CD8-positive, alpha-beta memory T cell (primary cell): ENCODE measurements around the gene ATXN10. TPM values are rescaled to one million over a fixed set of nuclear protein-coding genes. Genes with fewer than 3 reads are reported as not detected.
A peak's percentile ranks its signal among the peaks of the same experiment; 100 is the strongest.
"Not testable (repeated sequence)": the region's sequence is repeated elsewhere in the genome, so short reads cannot be mapped to it uniquely, and the experiment has no call there.

ENCODE experiments used
- CTCF ChIA-PET: fragments of 350-600 bp; sonication (Branson Sonifier 250); formaldehyde crosslinking; loops from one replicate; lab custom pipeline; 2021; ENCODE audit warnings: antibody characterized with exemption; lab: Charles Lee
- POLR2A ChIA-PET: fragments of 350-600 bp; sonication (Branson Sonifier 250); formaldehyde crosslinking; loops from one replicate; lab custom pipeline; 2021; ENCODE audit warnings: antibody characterized with exemption; lab: Charles Lee
- DNase-seq, 5 donors: peaks; one replicate each; pipeline versions ENCODE4 v3.0.0 to v3.0.0-alpha.2; 2020 to 2022; ENCODE audit warnings: mixed read lengths in 1 of 5
- H3K27ac ChIP-seq: one replicate; pipeline ENCODE4 v1.7.0; 2013; ENCODE audit warnings: low read depth, mild to moderate bottlenecking, low read length, moderate library complexity
- H3K27me3 ChIP-seq: 2 replicates; pipeline ENCODE4 v1.7.0; 2013; ENCODE audit warnings: low read length, mild to moderate bottlenecking; ENCODE audit not compliant: insufficient read depth, poor library complexity, severe bottlenecking
- H3K36me3 ChIP-seq: 2 replicates; pipeline ENCODE4 v1.7.0; 2013; ENCODE audit warnings: mild to moderate bottlenecking, low read length, moderate library complexity; ENCODE audit not compliant: insufficient read depth
- H3K4me1 ChIP-seq: 2 replicates; pipeline ENCODE4 v1.7.0; 2013; ENCODE audit warnings: mild to moderate bottlenecking, low read length, moderate library complexity; ENCODE audit not compliant: insufficient read depth
- H3K4me3 ChIP-seq: 2 replicates; pipeline ENCODE4 v1.7.0; 2013; ENCODE audit warnings: mild to moderate bottlenecking, low read length
- H3K9me3 ChIP-seq: 2 replicates; pipeline ENCODE4 v1.7.0; 2013; ENCODE audit warnings: mild to moderate bottlenecking, low read length
- H3K27ac Mint-ChIP-seq, 8 donors: one replicate each; pipeline ENCODE4 v1.8.0; 2020 to 2021; ENCODE audit warnings: mixed read lengths in 8 of 8, mild to moderate bottlenecking in 6 of 8, inconsistent platforms in 3 of 8, moderate library complexity in 3 of 8
- H3K27me3 Mint-ChIP-seq, 2 donors: one replicate each; pipeline ENCODE4 v1.8.0; 2020 to 2021; ENCODE audit warnings: mixed read lengths in 2 of 2, mild to moderate bottlenecking in 1 of 2, moderate library complexity in 1 of 2
- H3K36me3 Mint-ChIP-seq, 3 donors: one replicate each; pipeline ENCODE4 v1.8.0; 2020 to 2021; ENCODE audit warnings: mixed read lengths in 3 of 3, inconsistent platforms in 1 of 3, mild to moderate bottlenecking in 1 of 3
- H3K4me1 Mint-ChIP-seq, 3 donors: one replicate each; pipeline ENCODE4 v1.8.0; 2020 to 2021; ENCODE audit warnings: mixed read lengths in 3 of 3, inconsistent platforms in 1 of 3, mild to moderate bottlenecking in 1 of 3
- H3K4me3 Mint-ChIP-seq, 7 donors: one replicate each; pipeline ENCODE4 v1.8.0; 2020 to 2021; ENCODE audit warnings: mixed read lengths in 7 of 7, mild to moderate bottlenecking in 6 of 7, moderate library complexity in 4 of 7, inconsistent platforms in 2 of 7
- H3K9me3 Mint-ChIP-seq, 5 donors: one replicate each; pipeline ENCODE4 v1.8.0; 2020 to 2022; ENCODE audit warnings: mixed read lengths in 5 of 5, mild to moderate bottlenecking in 3 of 5, moderate library complexity in 2 of 5, inconsistent platforms in 1 of 5
- polyA plus RNA-seq: library from polyadenylated mRNA; unstranded; fragments of 300-500 nt; fragmentation: Illumina TruSeq; gene quantifications from one replicate; pipeline ENCODE4 v1.2.3, GENCODE V29; 2021
- total RNA-seq, 2 experiments: library from RNA; stranded (reverse); gene quantifications; one replicate each; pipeline ENCODE4 v1.2.3, GENCODE V29; 2021

The ATXN10 gene
- total and polyA plus RNA-seq, 3 experiments from 2014 or later = 95.7 to 123 (median 122) TPM

GRCh38 chr22:45709060-45709739 is 37.6 kb downstream of the ATXN10 start:
- POLR2A ChIA-PET = no interaction called here
- no peaks in the 10 kb centered on the region for H3K9me3 ChIP-seq
- H3K27me3 ChIP-seq = no peaks in the 10 kb centered on the region
- H3K27me3 Mint-ChIP-seq = no peaks in the 10 kb centered on the region
- CTCF ChIA-PET = no interaction called here
- H3K36me3 Mint-ChIP-seq = peaks cover 6 to 74% (median 36%) of the 10 kb centered on the region in 3 donors
- H3K27ac Mint-ChIP-seq = peak overlapping the region in 5 of 8 donors; percentile 38 to 62 (median 41)
- H3K4me3 Mint-ChIP-seq = no peak overlapping the region
- no peak for DNase-seq
- H3K4me1 ChIP-seq = no peaks in the 10 kb centered on the region
- no peak overlapping the region for H3K4me3 ChIP-seq
- H3K4me1 Mint-ChIP-seq = peaks cover 15 to 32% (median 22%) of the 10 kb centered on the region in 3 donors
- H3K36me3 ChIP-seq = peaks cover 9% of the 10 kb centered on the region
- H3K27ac ChIP-seq = no peak overlapping the region
- H3K9me3 Mint-ChIP-seq = no peaks in the 10 kb centered on the region

GRCh38 chr22:45709866-45710265 is 38.2 kb downstream of the ATXN10 start:
- no peaks in the 10 kb centered on the region for H3K27me3 Mint-ChIP-seq
- no peaks in the 10 kb centered on the region for H3K9me3 Mint-ChIP-seq
- CTCF ChIA-PET = no interaction called here
- peak overlapping the region in 3 of 8 donors; percentile 15 to 41 (median 23) for H3K27ac Mint-ChIP-seq
- peaks cover 15 to 32% (median 22%) of the 10 kb centered on the region in 3 donors for H3K4me1 Mint-ChIP-seq
- H3K36me3 Mint-ChIP-seq = peaks cover 3 to 71% (median 31%) of the 10 kb centered on the region in 3 donors
- Histone ChIP-seq H3K27me3 (no peaks in the 10 kb centered on the region), H3K4me1 (no peaks in the 10 kb centered on the region), H3K36me3 (peaks cover 9% of the 10 kb centered on the region), H3K9me3 (no peaks in the 10 kb centered on the region), H3K4me3 (no peak overlapping the region), H3K27ac (no peak overlapping the region)
- no peak overlapping the region for H3K4me3 Mint-ChIP-seq
- no peak for DNase-seq
- POLR2A ChIA-PET = no interaction called here

GRCh38 chr22:45710469-45710868 is 38.8 kb downstream of the ATXN10 start:
- POLR2A ChIA-PET = no interaction called here
- no peak overlapping the region for H3K4me3 ChIP-seq
- H3K9me3 ChIP-seq = no peaks in the 10 kb centered on the region
- no peaks in the 10 kb centered on the region for H3K27me3 ChIP-seq
- no peak for DNase-seq
- H3K27ac ChIP-seq = no peak overlapping the region
- Mint-ChIP-seq H3K27me3 (no peaks in the 10 kb centered on the region), H3K4me1 (peaks cover 19 to 32% (median 22%) of the 10 kb centered on the region in 3 donors), H3K4me3 (no peak overlapping the region), H3K9me3 (no peaks in the 10 kb centered on the region), H3K27ac (no peak overlapping the region), H3K36me3 (peaks cover 3 to 72% (median 31%) of the 10 kb centered on the region in 3 donors)
- CTCF ChIA-PET = no interaction called here
- H3K36me3 ChIP-seq = peaks cover 9% of the 10 kb centered on the region
- H3K4me1 ChIP-seq = no peaks in the 10 kb centered on the region

- POLR2A ChIA-PET = not testable (repeated sequence)
- H3K36me3 ChIP-seq = peaks cover 15% of the 10 kb centered on the region
Measured at GRCh38 chr22:45714390-45714789, 42.8 kb downstream of the ATXN10 start.

GRCh38 chr22:45717789-45718188 is 46.2 kb downstream of the ATXN10 start:
- no peak overlapping the region for H3K27ac ChIP-seq
- H3K4me3 ChIP-seq = no peak overlapping the region
- Mint-ChIP-seq H3K4me1 (peaks cover 19 to 24% (median 24%) of the 10 kb centered on the region in 3 donors), H3K36me3 (peaks cover 0 to 68% (median 22%) of the 10 kb centered on the region in 3 donors), H3K4me3 (no peak overlapping the region), H3K27me3 (no peaks in the 10 kb centered on the region), H3K27ac (peak overlapping the region in 1 of 8 donors; percentile 39), H3K9me3 (no peaks in the 10 kb centered on the region)
- DNase-seq = no peak
- no peaks in the 10 kb centered on the region for H3K4me1 ChIP-seq
- CTCF ChIA-PET = no interaction called here
- no peaks in the 10 kb centered on the region for H3K9me3 ChIP-seq
- H3K27me3 ChIP-seq = no peaks in the 10 kb centered on the region
- peaks cover 19% of the 10 kb centered on the region for H3K36me3 ChIP-seq
- POLR2A ChIA-PET = no interaction called here

More at GRCh38 chr22:45714390-45714789, 42.8 kb downstream of the ATXN10 start:
- Mint-ChIP-seq H3K4me1 (peaks cover 13 to 15% (median 14%) of the 10 kb centered on the region in 3 donors), H3K36me3 (peaks cover 0 to 63% (median 21%) of the 10 kb centered on the region in 3 donors)
- H3K9me3 ChIP-seq, H3K9me3 Mint-ChIP-seq, H3K27ac ChIP-seq, H3K4me3 ChIP-seq, H3K27me3 ChIP-seq, H3K4me3 Mint-ChIP-seq, H3K27ac Mint-ChIP-seq, DNase-seq, CTCF ChIA-PET, H3K4me1 ChIP-seq, H3K27me3 Mint-ChIP-seq: not testable (repeated sequence)

- H3K36me3 Mint-ChIP-seq = peaks cover 0 to 65% (median 17%) of the 10 kb centered on the region in 3 donors
- DNase-seq = no peak
- H3K27ac Mint-ChIP-seq = no peak overlapping the region
- no peaks in the 10 kb centered on the region for H3K27me3 ChIP-seq
- ChIA-PET CTCF (no interaction called here), POLR2A (no interaction called here)
- no peaks in the 10 kb centered on the region for H3K9me3 Mint-ChIP-seq
- no peaks in the 10 kb centered on the region for H3K27me3 Mint-ChIP-seq
- no peak overlapping the region for H3K4me3 Mint-ChIP-seq
- H3K9me3 ChIP-seq = no peaks in the 10 kb centered on the region
- no peak overlapping the region for H3K4me3 ChIP-seq
- H3K27ac ChIP-seq = no peak overlapping the region
- H3K4me1 ChIP-seq = no peaks in the 10 kb centered on the region
- H3K36me3 ChIP-seq = peaks cover 19% of the 10 kb centered on the region
- peaks cover 25 to 28% (median 28%) of the 10 kb centered on the region in 3 donors for H3K4me1 Mint-ChIP-seq
Measured at GRCh38 chr22:45718391-45718790, 46.8 kb downstream of the ATXN10 start.

GRCh38 chr22:45720839-45721378 is 49.3 kb downstream of the ATXN10 start:
- ChIA-PET POLR2A (no interaction called here), CTCF (no interaction called here)
- Histone ChIP-seq H3K4me1 (no peaks in the 10 kb centered on the region), H3K9me3 (no peaks in the 10 kb centered on the region), H3K4me3 (no peak overlapping the region), H3K27me3 (no peaks in the 10 kb centered on the region), H3K36me3 (peaks cover 19% of the 10 kb centered on the region), H3K27ac (no peak overlapping the region)
- H3K4me3 Mint-ChIP-seq = no peak overlapping the region
- peaks cover 0 to 57% (median 17%) of the 10 kb centered on the region in 3 donors for H3K36me3 Mint-ChIP-seq
- H3K4me1 Mint-ChIP-seq = peaks cover 42 to 51% (median 49%) of the 10 kb centered on the region in 3 donors
- peak overlapping the region in 4 of 8 donors; percentile 15 to 55 (median 22) for H3K27ac Mint-ChIP-seq
- H3K9me3 Mint-ChIP-seq = no peaks in the 10 kb centered on the region
- DNase-seq = no peak
- H3K27me3 Mint-ChIP-seq = no peaks in the 10 kb centered on the region

GRCh38 chr22:45722006-45722405 is 50.4 kb downstream of the ATXN10 start:
- peak overlapping the region in 1 of 7 donors; percentile 8 for H3K4me3 Mint-ChIP-seq
- peaks cover 0 to 49% (median 19%) of the 10 kb centered on the region in 3 donors for H3K36me3 Mint-ChIP-seq
- ChIA-PET POLR2A (no interaction called here), CTCF (no interaction called here)
- H3K4me1 ChIP-seq = no peaks in the 10 kb centered on the region
- no peaks in the 10 kb centered on the region for H3K27me3 Mint-ChIP-seq
- no peak for DNase-seq
- H3K9me3 Mint-ChIP-seq = no peaks in the 10 kb centered on the region
- peaks cover 48 to 57% (median 56%) of the 10 kb centered on the region in 3 donors for H3K4me1 Mint-ChIP-seq
- no peaks in the 10 kb centered on the region for H3K9me3 ChIP-seq
- H3K27me3 ChIP-seq = no peaks in the 10 kb centered on the region
- H3K4me3 ChIP-seq = no peak overlapping the region
- no peak overlapping the region for H3K27ac ChIP-seq
- H3K27ac Mint-ChIP-seq = peak overlapping the region in 2 of 8 donors; percentile 31 to 74
- H3K36me3 ChIP-seq = peaks cover 19% of the 10 kb centered on the region
